Mesothelial cell of epicardium (in vitro differentiated cells): ENCODE measurements around the gene NDUFA5. TPM values are rescaled to one million over a fixed set of nuclear protein-coding genes. Genes with fewer than 3 reads are reported as not detected.

ENCODE experiments used
- DNase-seq, 2 experiments: peaks; one replicate each; pipeline ENCODE4 v3.0.0; 2021; ENCODE audit warnings: low spot score in 2 of 2; ENCODE audit not compliant: unreplicated experiment in 2 of 2
- H3K27ac Mint-ChIP-seq: 2 replicates; pipeline ENCODE4 v1.8.0; 2021; ENCODE audit warnings: mixed read lengths
- H3K27me3 Mint-ChIP-seq: 2 replicates; pipeline ENCODE4 v1.8.0; 2021; ENCODE audit warnings: low read depth, mixed read lengths
- H3K36me3 Mint-ChIP-seq: 2 replicates; pipeline ENCODE4 v1.8.0; 2021; ENCODE audit warnings: mixed read lengths
- H3K4me1 Mint-ChIP-seq: 2 replicates; pipeline ENCODE4 v1.8.0; 2021; ENCODE audit warnings: mixed read lengths
- H3K4me3 Mint-ChIP-seq: 2 replicates; pipeline ENCODE4 v1.8.0; 2021; ENCODE audit warnings: mild to moderate bottlenecking, moderate library complexity, mixed read lengths
- H3K9me3 Mint-ChIP-seq: 2 replicates; pipeline ENCODE4 v1.8.0; 2021; ENCODE audit warnings: mixed read lengths
- total RNA-seq: library from RNA; stranded (reverse); gene quantifications from 3 replicates; pipeline ENCODE4 v1.2.1, GENCODE V29; 2021
- TF ChIP-seq, protein P1 (sequence below): fragments of 200-600 bp; sonication (generic); IDR thresholded peaks from one replicate; pipeline ENCODE4 v1.5.0; 2021; ENCODE audit warnings: antibody characterized with exemption; ENCODE audit not compliant: unreplicated experiment

The NDUFA5 gene
- total RNA-seq, 1 donor from 2014 or later = 71.8 TPM

DNA sequence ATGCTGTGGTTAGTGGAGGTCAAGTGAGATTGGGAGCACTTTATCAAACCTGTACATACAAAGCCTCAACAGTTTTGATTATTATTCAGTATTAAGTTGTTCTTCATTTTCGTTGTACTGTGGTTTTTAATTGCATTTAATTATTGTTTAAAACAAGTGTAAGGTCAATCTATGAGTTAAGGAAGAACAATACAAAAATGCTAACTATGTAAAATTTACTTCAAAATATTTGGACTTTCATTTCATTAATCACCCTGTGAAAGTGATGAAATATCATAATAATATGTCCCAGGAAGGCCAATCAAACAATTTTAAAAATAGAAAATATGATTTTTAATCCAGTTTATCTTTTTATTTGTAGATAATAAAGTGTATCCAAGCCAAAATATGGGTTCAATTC is 13.6 kb upstream of the NDUFA5 start:
- DNase-seq = no peak
- Mint-ChIP-seq H3K36me3 (no peaks in the 10 kb centered on the region), H3K9me3 (no peaks in the 10 kb centered on the region), H3K27me3 (no peaks in the 10 kb centered on the region), H3K4me3 (no peak overlapping the region), H3K4me1 (peaks cover 2% of the 10 kb centered on the region), H3K27ac (no peak overlapping the region)
- TF ChIP-seq, protein P1, sequence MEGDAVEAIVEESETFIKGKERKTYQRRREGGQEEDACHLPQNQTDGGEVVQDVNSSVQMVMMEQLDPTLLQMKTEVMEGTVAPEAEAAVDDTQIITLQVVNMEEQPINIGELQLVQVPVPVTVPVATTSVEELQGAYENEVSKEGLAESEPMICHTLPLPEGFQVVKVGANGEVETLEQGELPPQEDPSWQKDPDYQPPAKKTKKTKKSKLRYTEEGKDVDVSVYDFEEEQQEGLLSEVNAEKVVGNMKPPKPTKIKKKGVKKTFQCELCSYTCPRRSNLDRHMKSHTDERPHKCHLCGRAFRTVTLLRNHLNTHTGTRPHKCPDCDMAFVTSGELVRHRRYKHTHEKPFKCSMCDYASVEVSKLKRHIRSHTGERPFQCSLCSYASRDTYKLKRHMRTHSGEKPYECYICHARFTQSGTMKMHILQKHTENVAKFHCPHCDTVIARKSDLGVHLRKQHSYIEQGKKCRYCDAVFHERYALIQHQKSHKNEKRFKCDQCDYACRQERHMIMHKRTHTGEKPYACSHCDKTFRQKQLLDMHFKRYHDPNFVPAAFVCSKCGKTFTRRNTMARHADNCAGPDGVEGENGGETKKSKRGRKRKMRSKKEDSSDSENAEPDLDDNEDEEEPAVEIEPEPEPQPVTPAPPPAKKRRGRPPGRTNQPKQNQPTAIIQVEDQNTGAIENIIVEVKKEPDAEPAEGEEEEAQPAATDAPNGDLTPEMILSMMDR = no peak

DNA sequence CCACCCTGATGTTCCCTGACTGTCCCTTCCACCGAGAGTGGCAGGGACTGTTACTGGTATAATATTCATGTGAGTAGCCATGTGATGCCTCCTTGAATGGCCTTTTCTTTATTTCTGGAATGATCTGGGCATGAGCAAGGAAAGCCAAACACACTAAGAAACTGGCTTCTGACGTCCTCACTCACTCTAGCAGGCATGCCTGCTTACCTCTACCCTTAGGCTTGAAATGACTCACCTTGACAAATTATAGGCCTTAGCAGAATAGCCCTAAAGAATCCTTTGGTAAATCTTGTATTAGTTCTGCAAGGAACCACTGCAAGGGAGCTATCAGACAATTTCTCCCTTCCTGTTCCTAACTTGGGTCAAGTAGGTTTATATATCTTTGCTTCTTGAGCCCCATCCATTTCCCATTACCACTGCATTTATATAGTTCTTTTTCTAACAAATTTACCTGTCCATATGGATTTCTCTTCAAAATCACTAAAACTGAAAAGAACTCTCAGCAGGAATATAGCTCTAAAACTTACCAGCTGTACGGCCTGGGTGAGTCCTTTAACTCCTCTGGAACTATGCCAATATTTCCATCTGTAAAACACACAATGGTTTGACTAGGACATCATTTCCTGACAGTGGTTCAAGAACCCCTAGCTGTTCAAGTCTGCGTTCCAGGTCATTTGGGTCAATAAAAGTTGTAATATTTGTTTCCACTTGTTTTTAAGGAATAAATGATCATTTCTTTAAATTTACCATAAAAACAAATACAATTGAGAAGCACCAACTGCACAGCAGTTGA is 13.0 kb upstream of the NDUFA5 start:
- no peak overlapping the region for H3K27ac Mint-ChIP-seq
- H3K4me3 Mint-ChIP-seq = no peak overlapping the region
- H3K9me3 Mint-ChIP-seq = no peaks in the 10 kb centered on the region

DNA sequence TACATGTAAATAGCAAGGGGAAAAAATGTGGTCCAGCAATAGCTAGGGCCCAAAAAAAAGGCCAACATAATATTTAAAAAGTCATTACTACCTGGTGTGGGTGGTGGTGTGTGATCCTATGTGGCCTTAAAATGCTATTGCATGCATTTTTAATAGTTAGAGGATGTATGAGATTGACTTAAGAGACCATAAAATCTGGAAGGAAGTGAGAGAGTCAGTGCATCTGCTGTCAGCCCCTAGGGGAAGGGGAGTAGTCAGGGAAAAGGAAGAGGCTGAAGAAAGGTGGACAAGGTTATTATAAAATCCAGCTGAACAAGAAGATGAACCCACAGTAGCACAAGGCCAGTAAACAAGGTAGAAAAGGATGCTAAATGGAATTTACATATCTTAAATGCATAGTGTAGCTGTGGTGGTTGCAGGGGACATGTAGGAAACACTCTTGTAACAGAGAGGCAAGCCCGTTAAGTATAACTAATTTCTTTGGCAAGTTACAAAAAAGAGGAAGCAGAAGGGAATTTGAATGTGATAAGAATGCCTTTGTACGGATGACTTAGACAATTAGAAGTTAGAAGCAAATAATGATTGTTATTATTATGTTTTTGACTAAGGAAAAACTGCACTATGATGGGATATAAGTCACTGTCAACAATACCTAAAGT is 11.9 kb upstream of the NDUFA5 start:
- Mint-ChIP-seq H3K4me1 (peaks cover under 1% of the 10 kb centered on the region), H3K9me3 (no peaks in the 10 kb centered on the region), H3K4me3 (no peak overlapping the region), H3K27me3 (no peaks in the 10 kb centered on the region), H3K36me3 (no peaks in the 10 kb centered on the region), H3K27ac (no peak overlapping the region)
- DNase-seq = no peak
- TF ChIP-seq, protein P1 = no peak

More for the DNA sequence above, 13.0 kb upstream of the NDUFA5 start:
- Mint-ChIP-seq H3K36me3 (no peaks in the 10 kb centered on the region), H3K4me1 (peaks cover 2% of the 10 kb centered on the region), H3K27me3 (no peaks in the 10 kb centered on the region)
- TF ChIP-seq, protein P1 = no peak
- no peak for DNase-seq

DNA sequence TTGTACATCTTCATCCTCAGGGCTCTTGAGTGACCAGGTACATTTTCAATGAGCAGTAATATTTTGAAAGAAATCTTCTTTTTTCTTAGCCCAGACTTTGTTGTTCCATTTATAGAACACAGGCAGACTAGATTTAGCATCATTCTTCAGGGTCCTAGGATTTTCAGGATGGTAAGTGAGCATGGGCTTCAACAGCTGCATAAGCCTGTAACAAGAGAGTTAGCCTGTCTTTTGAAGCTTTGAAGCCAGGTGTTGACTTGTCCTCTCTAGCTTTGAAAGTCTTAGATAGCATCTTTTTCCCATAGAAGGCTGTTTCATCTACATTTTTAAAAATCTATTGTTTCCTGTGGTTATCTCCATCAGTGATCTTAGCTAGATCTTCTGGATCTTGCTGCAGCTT is 4.5 kb upstream of the NDUFA5 start:
- no peak for DNase-seq
- Mint-ChIP-seq H3K4me3 (no peak overlapping the region), H3K27ac (no peak overlapping the region), H3K4me1 (peaks cover 3% of the 10 kb centered on the region), H3K9me3 (no peaks in the 10 kb centered on the region), H3K36me3 (no peaks in the 10 kb centered on the region), H3K27me3 (no peaks in the 10 kb centered on the region)
- TF ChIP-seq, protein P1 = no peak

DNA sequence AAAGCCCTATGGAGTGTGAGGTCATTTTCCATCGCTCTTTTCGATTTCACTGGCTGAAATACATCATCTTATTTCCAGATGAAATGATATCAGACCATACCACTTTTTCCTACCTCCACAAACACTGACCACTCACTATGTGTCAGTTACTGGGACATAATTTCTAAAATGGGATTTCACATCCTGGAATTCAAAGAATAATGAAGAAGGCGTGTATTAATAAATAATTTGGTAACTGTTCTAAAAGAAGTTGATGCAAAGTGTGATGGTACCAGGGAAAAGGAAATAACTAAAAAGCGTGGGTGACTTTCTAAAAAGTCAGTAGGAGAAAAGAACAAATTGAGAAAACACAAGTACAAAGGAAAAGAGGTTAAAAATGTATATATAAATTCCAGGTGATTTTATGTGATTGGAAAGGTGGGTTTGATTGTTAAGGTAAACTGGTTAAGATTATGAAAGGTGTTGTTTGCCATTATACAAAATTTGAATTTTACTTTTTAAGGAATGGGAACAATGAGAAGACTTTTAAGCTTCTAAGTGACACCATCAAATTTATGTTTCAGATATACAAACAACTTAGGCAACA is 764 bp upstream of the NDUFA5 start:
- Mint-ChIP-seq H3K4me3 (no peak overlapping the region), H3K4me1 (peaks cover 3% of the 10 kb centered on the region), H3K27ac (no peak overlapping the region), H3K27me3 (no peaks in the 10 kb centered on the region), H3K36me3 (no peaks in the 10 kb centered on the region), H3K9me3 (no peaks in the 10 kb centered on the region)
- TF ChIP-seq, protein P1 = no peak
- DNase-seq = no peak
